CD8-positive, alpha-beta memory T cell (primary cell): Measurements from ENCODE around the gene LCP1. TPM values are rescaled to one million over a fixed set of nuclear protein-coding genes. Genes with fewer than 3 reads are reported as not detected.

Experiments
- CTCF ChIA-PET: fragments of 350-600 bp; sonication (Branson Sonifier 250); formaldehyde crosslinking; loops from one replicate; lab custom pipeline; 2021; ENCODE audit warnings: antibody characterized with exemption; lab: Charles Lee
- POLR2A ChIA-PET: fragments of 350-600 bp; sonication (Branson Sonifier 250); formaldehyde crosslinking; loops from one replicate; lab custom pipeline; 2021; ENCODE audit warnings: antibody characterized with exemption; lab: Charles Lee
- DNase-seq, 5 donors: peaks; one replicate each; pipeline versions ENCODE4 v3.0.0 to v3.0.0-alpha.2; 2020 to 2022; ENCODE audit warnings: mixed read lengths in 1 of 5
- H3K27ac ChIP-seq: one replicate; pipeline ENCODE4 v1.7.0; 2013; ENCODE audit warnings: low read depth, mild to moderate bottlenecking, low read length, moderate library complexity
- H3K27me3 ChIP-seq: 2 replicates; pipeline ENCODE4 v1.7.0; 2013; ENCODE audit warnings: low read length, mild to moderate bottlenecking; ENCODE audit not compliant: insufficient read depth, poor library complexity, severe bottlenecking
- H3K36me3 ChIP-seq: 2 replicates; pipeline ENCODE4 v1.7.0; 2013; ENCODE audit warnings: mild to moderate bottlenecking, low read length, moderate library complexity; ENCODE audit not compliant: insufficient read depth
- H3K4me1 ChIP-seq: 2 replicates; pipeline ENCODE4 v1.7.0; 2013; ENCODE audit warnings: mild to moderate bottlenecking, low read length, moderate library complexity; ENCODE audit not compliant: insufficient read depth
- H3K4me3 ChIP-seq: 2 replicates; pipeline ENCODE4 v1.7.0; 2013; ENCODE audit warnings: mild to moderate bottlenecking, low read length
- H3K9me3 ChIP-seq: 2 replicates; pipeline ENCODE4 v1.7.0; 2013; ENCODE audit warnings: mild to moderate bottlenecking, low read length
- H3K27ac Mint-ChIP-seq, 8 donors: one replicate each; pipeline ENCODE4 v1.8.0; 2020 to 2021; ENCODE audit warnings: mixed read lengths in 8 of 8, mild to moderate bottlenecking in 6 of 8, inconsistent platforms in 3 of 8, moderate library complexity in 3 of 8
- H3K27me3 Mint-ChIP-seq, 2 donors: one replicate each; pipeline ENCODE4 v1.8.0; 2020 to 2021; ENCODE audit warnings: mixed read lengths in 2 of 2, mild to moderate bottlenecking in 1 of 2, moderate library complexity in 1 of 2
- H3K36me3 Mint-ChIP-seq, 3 donors: one replicate each; pipeline ENCODE4 v1.8.0; 2020 to 2021; ENCODE audit warnings: mixed read lengths in 3 of 3, inconsistent platforms in 1 of 3, mild to moderate bottlenecking in 1 of 3
- H3K4me1 Mint-ChIP-seq, 3 donors: one replicate each; pipeline ENCODE4 v1.8.0; 2020 to 2021; ENCODE audit warnings: mixed read lengths in 3 of 3, inconsistent platforms in 1 of 3, mild to moderate bottlenecking in 1 of 3
- H3K4me3 Mint-ChIP-seq, 7 donors: one replicate each; pipeline ENCODE4 v1.8.0; 2020 to 2021; ENCODE audit warnings: mixed read lengths in 7 of 7, mild to moderate bottlenecking in 6 of 7, moderate library complexity in 4 of 7, inconsistent platforms in 2 of 7
- H3K9me3 Mint-ChIP-seq, 5 donors: one replicate each; pipeline ENCODE4 v1.8.0; 2020 to 2022; ENCODE audit warnings: mixed read lengths in 5 of 5, mild to moderate bottlenecking in 3 of 5, moderate library complexity in 2 of 5, inconsistent platforms in 1 of 5
- polyA plus RNA-seq: library from polyadenylated mRNA; unstranded; fragments of 300-500 nt; fragmentation: Illumina TruSeq; gene quantifications from one replicate; pipeline ENCODE4 v1.2.3, GENCODE V29; 2021
- total RNA-seq, 2 experiments: library from RNA; stranded (reverse); gene quantifications; one replicate each; pipeline ENCODE4 v1.2.3, GENCODE V29; 2021

Gene LCP1
- total and polyA plus RNA-seq, 3 experiments from 2014 or later: 838 to 1,545 (median 869) TPM

GRCh38 chr13:46158983-46159382 is 23.0 kb downstream of the LCP1 start:
- Mint-ChIP-seq H3K27me3 (no peaks in the 10 kb centered on the region), H3K4me3 (peak overlapping the region in 2 of 7 donors; percentile 32 to 34), H3K36me3 (peaks cover 0 to 70% (median 18%) of the 10 kb centered on the region in 3 donors), H3K27ac (peak overlapping the region; percentile 35 to 97 (median 94)), H3K9me3 (no peaks in the 10 kb centered on the region), H3K4me1 (peaks cover 42 to 67% (median 57%) of the 10 kb centered on the region in 3 donors)
- ChIA-PET POLR2A (interaction anchor here (0.5 kb wide), 1 partner anchor 173 kb away, joined by 6 read pairs; no protein-coding TSS in a partner anchor), CTCF (interaction anchor here (0.7 to 6.6 kb wide), 7 partner anchors 13 to 161 kb away, joined by 3 to 128 read pairs (median 21); partner anchors contain the start of gene LCP1)
- Histone ChIP-seq H3K36me3 (peaks cover 53% of the 10 kb centered on the region), H3K27ac (no peak overlapping the region), H3K4me3 (no peak overlapping the region), H3K9me3 (no peaks in the 10 kb centered on the region), H3K4me1 (peaks cover 36% of the 10 kb centered on the region), H3K27me3 (no peaks in the 10 kb centered on the region)
- no peak for DNase-seq

- CTCF ChIA-PET: interaction anchor here (1.1 to 6.6 kb wide), 4 partner anchors 14 to 162 kb away, joined by 3 to 128 read pairs (median 16); no protein-coding TSS in a partner anchor
- Histone ChIP-seq H3K4me3 (no peak overlapping the region), H3K36me3 (peaks cover 59% of the 10 kb centered on the region), H3K27me3 (no peaks in the 10 kb centered on the region), H3K9me3 (no peaks in the 10 kb centered on the region), H3K4me1 (peaks cover 31% of the 10 kb centered on the region), H3K27ac (no peak overlapping the region)
- Mint-ChIP-seq H3K27ac (peak overlapping the region in 6 of 8 donors; percentile 10 to 97 (median 93)), H3K4me1 (peaks cover 43 to 66% (median 56%) of the 10 kb centered on the region in 3 donors), H3K27me3 (no peaks in the 10 kb centered on the region), H3K9me3 (no peaks in the 10 kb centered on the region), H3K36me3 (peaks cover under 1 to 72% (median 21%) of the 10 kb centered on the region in 3 donors), H3K4me3 (no peak overlapping the region)
- DNase-seq: no peak
- POLR2A ChIA-PET: no interaction called here
Observed at GRCh38 chr13:46158222-46158621, 23.8 kb downstream of the LCP1 start.

GRCh38 chr13:46154136-46154801 is 27.7 kb downstream of the LCP1 start:
- peaks cover 88% of the 10 kb centered on the region for H3K36me3 ChIP-seq
- H3K4me3 ChIP-seq: no peak overlapping the region
- no peaks in the 10 kb centered on the region for H3K9me3 Mint-ChIP-seq
- H3K27me3 Mint-ChIP-seq: no peaks in the 10 kb centered on the region
- H3K27ac Mint-ChIP-seq: peak overlapping the region; percentile 41 to 94 (median 82)
- H3K4me1 ChIP-seq: peaks cover 6% of the 10 kb centered on the region
- ChIA-PET POLR2A (interaction anchor here (0.7 kb wide), 1 partner anchor 16 kb away, joined by 4 read pairs; no protein-coding TSS in a partner anchor), CTCF (interaction anchor here (1.3 kb wide), 1 partner anchor 13 kb away, joined by 3 read pairs; no protein-coding TSS in a partner anchor)
- no peaks in the 10 kb centered on the region for H3K9me3 ChIP-seq
- peaks cover 9 to 90% (median 52%) of the 10 kb centered on the region in 3 donors for H3K36me3 Mint-ChIP-seq
- H3K4me3 Mint-ChIP-seq: no peak overlapping the region
- H3K4me1 Mint-ChIP-seq: peaks cover 45 to 63% (median 61%) of the 10 kb centered on the region in 3 donors
- no peak for DNase-seq
- no peak overlapping the region for H3K27ac ChIP-seq
- H3K27me3 ChIP-seq: no peaks in the 10 kb centered on the region

- Histone ChIP-seq H3K4me1 (no peaks in the 10 kb centered on the region), H3K27me3 (no peaks in the 10 kb centered on the region), H3K4me3 (no peak overlapping the region), H3K27ac (no peak overlapping the region), H3K36me3 (peaks cover 84% of the 10 kb centered on the region), H3K9me3 (no peaks in the 10 kb centered on the region)
- H3K27ac Mint-ChIP-seq: peak overlapping the region; percentile 49 to 93 (median 87)
- H3K4me1 Mint-ChIP-seq: peaks cover 39 to 57% (median 49%) of the 10 kb centered on the region in 3 donors
- CTCF ChIA-PET: interaction anchor here (4.3 kb wide), 1 partner anchor 8 kb away, joined by 14 read pairs; no protein-coding TSS in a partner anchor
- no peaks in the 10 kb centered on the region for H3K27me3 Mint-ChIP-seq
- POLR2A ChIA-PET: interaction anchor here (0.7 kb wide), 1 partner anchor 85 kb away, joined by 10 read pairs; no protein-coding TSS in a partner anchor
- no peak overlapping the region for H3K4me3 Mint-ChIP-seq
- H3K36me3 Mint-ChIP-seq: peaks cover 9 to 88% (median 51%) of the 10 kb centered on the region in 3 donors
- DNase-seq: no peak
- no peaks in the 10 kb centered on the region for H3K9me3 Mint-ChIP-seq
Observed at GRCh38 chr13:46152627-46153328, 29.2 kb downstream of the LCP1 start.

- Mint-ChIP-seq H3K36me3 (peaks cover 10 to 88% (median 55%) of the 10 kb centered on the region in 3 donors), H3K4me1 (peaks cover 40 to 55% (median 48%) of the 10 kb centered on the region in 3 donors), H3K27me3 (no peaks in the 10 kb centered on the region), H3K27ac (peak overlapping the region; percentile 55 to 96 (median 89)), H3K4me3 (no peak overlapping the region), H3K9me3 (no peaks in the 10 kb centered on the region)
- Histone ChIP-seq H3K4me1 (no peaks in the 10 kb centered on the region), H3K27me3 (no peaks in the 10 kb centered on the region), H3K27ac (no peak overlapping the region), H3K36me3 (peaks cover 81% of the 10 kb centered on the region), H3K4me3 (no peak overlapping the region), H3K9me3 (no peaks in the 10 kb centered on the region)
- POLR2A ChIA-PET: no interaction called here
- CTCF ChIA-PET: interaction anchor here (1.1 to 4.3 kb wide), 3 partner anchors 9 to 139 kb away, joined by 4 to 14 read pairs (median 4); no protein-coding TSS in a partner anchor
- no peak for DNase-seq
Observed at GRCh38 chr13:46150134-46150693, 31.8 kb downstream of the LCP1 start.

- no peak overlapping the region for H3K27ac ChIP-seq
- no peaks in the 10 kb centered on the region for H3K9me3 ChIP-seq
- peaks cover 81% of the 10 kb centered on the region for H3K36me3 ChIP-seq
- no peaks in the 10 kb centered on the region for H3K27me3 Mint-ChIP-seq
- H3K9me3 Mint-ChIP-seq: no peaks in the 10 kb centered on the region
- peaks cover 18 to 88% (median 59%) of the 10 kb centered on the region in 3 donors for H3K36me3 Mint-ChIP-seq
- H3K27me3 ChIP-seq: no peaks in the 10 kb centered on the region
- no peak overlapping the region for H3K4me3 ChIP-seq
- H3K27ac Mint-ChIP-seq: peak overlapping the region; percentile 55 to 96 (median 89)
- no peak for DNase-seq
- POLR2A ChIA-PET: interaction anchor here (0.6 kb wide), 1 partner anchor 178 kb away, joined by 3 read pairs; no protein-coding TSS in a partner anchor
- CTCF ChIA-PET: interaction anchor here (0.6 to 4.3 kb wide), 6 partner anchors 8 to 172 kb away, joined by 3 to 14 read pairs (median 4); no protein-coding TSS in a partner anchor
- H3K4me1 ChIP-seq: no peaks in the 10 kb centered on the region
- peaks cover 38 to 53% (median 52%) of the 10 kb centered on the region in 3 donors for H3K4me1 Mint-ChIP-seq
- H3K4me3 Mint-ChIP-seq: no peak overlapping the region
Observed at GRCh38 chr13:46149272-46150133, 32.5 kb downstream of the LCP1 start.

- H3K36me3 Mint-ChIP-seq: peaks cover 12 to 90% (median 47%) of the 10 kb centered on the region in 3 donors
- peaks cover 23 to 44% (median 38%) of the 10 kb centered on the region in 3 donors for H3K4me1 Mint-ChIP-seq
Observed at GRCh38 chr13:46146898-46147297, 35.1 kb downstream of the LCP1 start.

More at GRCh38 chr13:46146898-46147297, 35.1 kb downstream of the LCP1 start:
- no peaks in the 10 kb centered on the region for H3K9me3 ChIP-seq
- ChIA-PET POLR2A (no interaction called here), CTCF (no interaction called here)
- H3K27me3 Mint-ChIP-seq: no peaks in the 10 kb centered on the region
- no peak overlapping the region for H3K4me3 ChIP-seq
- H3K27ac ChIP-seq: no peak overlapping the region
- DNase-seq: no peak
- peaks cover 79% of the 10 kb centered on the region for H3K36me3 ChIP-seq
- no peaks in the 10 kb centered on the region for H3K4me1 ChIP-seq
- H3K4me3 Mint-ChIP-seq: no peak overlapping the region
- peak overlapping the region in 5 of 8 donors; percentile 12 to 84 (median 43) for H3K27ac Mint-ChIP-seq
- H3K9me3 Mint-ChIP-seq: no peaks in the 10 kb centered on the region
- H3K27me3 ChIP-seq: no peaks in the 10 kb centered on the region
